Sciatic nerve (tissue), 2 donors: Measurements from ENCODE around the gene FZR1. TPM values are rescaled to one million over a fixed set of nuclear protein-coding genes. Genes with fewer than 3 reads are reported as not detected.

Source experiments
- ATAC-seq: fragments of 200-7000 bp; cut with Tn5 transposase; one replicate; pipeline ENCODE4 v1.9.1; 2020; ENCODE audit warnings: mild to moderate bottlenecking, moderate library complexity
- DNase-seq: peaks from one replicate; pipeline ENCODE4 v3.0.0-alpha.2; 2020; ENCODE audit warnings: low spot score
- intact Hi-C: fragments of 100-400 bp; cut with DNase I; formaldehyde crosslinking; loops from one replicate; pipeline ENCODE4 v1.14.2; 2022
- total RNA-seq: library from RNA; stranded (reverse); fragmentation: NEBNext Ultra II Directional; extraction: Animal tissue kit (Norgen Biotek cat#: 25700); gene quantifications from one replicate; pipeline ENCODE4 v1.2.1, GENCODE V29; 2021
- donor health status: DM: no; HTN: no; CAD: no.
- donor health status: DM: no; HTN: no; CAD: no.

FZR1 gene
- total RNA-seq, 1 donor from 2014 or later: 46.1 TPM

GRCh38 chr19:3536429-3537100, 30.5 kb downstream of the FZR1 start:
- intact Hi-C loops: no loop called here
- peak; percentile 77 for DNase-seq
- ATAC-seq: peak; percentile 87

DNA sequence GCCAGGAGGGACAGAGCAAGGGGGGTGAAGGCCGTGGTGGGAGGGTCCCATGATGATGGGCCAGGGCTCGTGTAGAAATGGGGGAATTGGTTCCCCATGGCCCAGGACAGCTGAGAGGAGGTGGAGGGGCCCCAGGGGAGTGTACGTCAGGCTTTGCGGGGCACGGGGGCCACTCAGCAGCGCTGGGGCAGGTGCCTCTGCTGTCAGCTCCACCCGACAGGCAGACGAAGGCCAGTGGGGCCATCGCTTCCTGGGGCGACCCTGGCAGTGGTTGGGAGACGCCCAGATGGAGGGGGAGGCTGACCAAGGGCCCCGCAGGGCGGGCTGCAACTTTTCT, 31.0 kb downstream of the FZR1 start:
- DNase-seq: no peak
- intact Hi-C loops: no loop called here
- ATAC-seq: peak; percentile 34

GRCh38 chr19:3537438-3538240, 31.5 kb downstream of the FZR1 start:
- DNase-seq: no peak

GRCh38 chr19:3538258-3538929, 32.3 kb downstream of the FZR1 start:
- ATAC-seq: no peak
- DNase-seq: no peak
- intact Hi-C loops: no loop called here

More at GRCh38 chr19:3537438-3538240, 31.5 kb downstream of the FZR1 start:
- peak; percentile 3 for ATAC-seq
- intact Hi-C loops: no loop called here

GRCh38 chr19:3538965-3539755, 33.0 kb downstream of the FZR1 start, which contains the start of gene TEKTIP1:
Gene TEKTIP1, plus strand, starts transcription at chr19:3539174. Its CDS starts 4 bp downstream, at chr19:3539178.
- no peak for DNase-seq
- intact Hi-C loops: no loop called here
- no peak for ATAC-seq

DNA sequence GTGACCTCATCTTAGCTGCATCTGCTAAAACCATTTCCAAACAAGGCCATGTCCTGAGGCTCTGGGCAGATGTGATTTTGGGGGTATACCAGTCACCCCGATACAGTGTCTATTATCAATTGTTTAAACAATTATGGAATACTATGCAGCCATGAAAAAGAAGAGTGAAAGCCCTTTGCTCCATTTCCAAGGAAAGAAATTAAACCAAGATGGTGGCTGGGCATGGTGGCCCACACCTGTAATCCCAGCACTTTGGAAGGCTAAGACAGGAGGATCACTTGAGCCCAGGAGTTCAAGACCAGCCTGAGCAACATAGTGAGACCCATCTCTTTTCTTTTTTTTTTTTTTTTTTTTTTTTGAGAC, 33.6 kb downstream of the FZR1 start:
- intact Hi-C loops: loop anchor here (10.0 kb wide), 1 partner anchor 75 kb away; no protein-coding TSS in a partner anchor
- DNase-seq (no peak), ATAC-seq (no peak)

GRCh38 chr19:3543150-3544057, 37.3 kb downstream of the FZR1 start:
- intact Hi-C loops: loop anchor here (10.0 kb wide), 1 partner anchor 71 kb away; no protein-coding TSS in a partner anchor
- DNase-seq (no peak), ATAC-seq (no peak)

DNA sequence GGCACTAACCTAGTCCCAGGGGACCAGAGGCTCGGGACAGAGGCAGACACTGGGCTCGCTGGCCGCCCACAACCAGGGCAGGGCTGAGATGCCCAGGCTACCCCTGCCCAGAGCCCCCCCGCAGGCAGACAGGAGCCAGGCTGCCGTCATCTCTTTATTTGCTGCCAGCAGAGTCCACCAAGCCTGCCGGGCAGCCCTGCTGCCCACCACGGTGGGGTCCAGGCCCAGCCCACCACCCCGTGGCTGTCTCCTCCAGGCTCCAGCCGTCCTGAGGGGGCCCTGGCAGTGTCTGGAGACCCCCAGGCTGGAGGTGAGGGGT, 37.9 kb downstream of the FZR1 start:
- ATAC-seq (no peak), DNase-seq (no peak)
- intact Hi-C loops: loop anchor here (10.0 kb wide), 1 partner anchor 71 kb away; no protein-coding TSS in a partner anchor

DNA sequence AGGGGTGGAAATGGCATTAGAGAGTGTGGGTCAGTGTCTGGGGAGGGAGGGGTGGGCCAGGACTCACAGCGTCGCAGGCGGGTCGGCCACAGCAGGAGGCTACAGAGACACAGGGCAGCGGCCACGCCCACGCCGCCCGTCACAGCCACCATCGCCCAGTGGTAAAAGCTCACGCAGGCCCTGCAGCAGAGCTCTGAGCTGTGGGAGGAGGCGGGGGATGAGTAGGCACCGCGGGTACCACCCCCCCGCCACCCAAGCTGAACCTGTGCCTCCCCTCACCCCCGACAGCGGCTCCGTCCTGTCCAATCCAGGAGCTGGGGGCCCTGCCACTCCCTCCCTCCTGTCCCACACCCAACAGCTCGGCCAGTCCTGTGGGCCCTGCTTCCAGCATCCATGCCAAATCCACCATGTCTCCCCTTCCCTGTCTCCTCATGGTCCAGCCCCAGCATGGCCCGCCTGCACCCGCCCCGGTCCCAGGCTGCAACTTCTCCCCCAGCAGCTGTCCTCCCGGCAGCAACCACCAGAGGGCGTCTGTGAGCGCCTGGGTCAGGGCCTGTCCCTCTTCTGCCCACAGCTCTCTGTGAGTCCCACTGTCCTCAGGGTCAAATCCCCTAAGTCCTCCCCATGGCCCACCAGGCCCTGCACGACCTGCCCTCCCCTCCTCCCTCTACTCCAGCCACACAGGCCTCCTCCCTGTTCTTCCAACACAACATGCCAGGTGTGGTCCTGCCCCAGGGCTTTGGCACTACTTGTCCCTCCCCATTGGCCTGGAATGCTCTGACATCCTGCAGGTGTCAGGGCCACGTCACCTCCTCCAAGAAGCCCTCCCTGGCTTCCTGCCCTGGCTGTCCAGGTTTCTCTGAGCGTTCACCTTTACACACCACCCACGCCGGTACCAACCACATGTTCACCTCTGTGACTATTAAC, 38.9 kb downstream of the FZR1 start:
- intact Hi-C loops: loop anchor here (10.0 kb wide), 1 partner anchor 70 kb away; no protein-coding TSS in a partner anchor
- peak; percentile 59 for ATAC-seq
- peak; percentile 88 for DNase-seq

DNA sequence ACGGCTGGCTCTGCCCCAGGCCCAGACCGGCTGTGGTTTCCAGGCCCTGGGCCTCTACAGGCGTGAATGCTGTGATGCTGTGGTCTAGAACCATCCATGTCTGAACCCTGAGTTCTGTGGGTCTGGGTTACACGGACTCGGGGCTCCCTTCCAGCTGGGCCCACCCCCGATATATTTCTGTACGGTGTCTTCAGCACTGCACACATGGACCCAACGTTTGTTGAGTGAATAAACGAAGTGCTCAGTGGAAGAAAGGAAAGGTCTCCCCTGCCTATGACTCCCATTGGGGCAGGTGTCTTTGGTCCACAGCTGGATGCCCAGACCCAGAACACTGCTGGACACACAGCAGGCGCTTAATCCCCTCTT, 39.5 kb downstream of the FZR1 start:
- intact Hi-C loops: loop anchor here (10.0 kb wide), 1 partner anchor 69 kb away; no protein-coding TSS in a partner anchor
- DNase-seq (no peak), ATAC-seq (no peak)

DNA sequence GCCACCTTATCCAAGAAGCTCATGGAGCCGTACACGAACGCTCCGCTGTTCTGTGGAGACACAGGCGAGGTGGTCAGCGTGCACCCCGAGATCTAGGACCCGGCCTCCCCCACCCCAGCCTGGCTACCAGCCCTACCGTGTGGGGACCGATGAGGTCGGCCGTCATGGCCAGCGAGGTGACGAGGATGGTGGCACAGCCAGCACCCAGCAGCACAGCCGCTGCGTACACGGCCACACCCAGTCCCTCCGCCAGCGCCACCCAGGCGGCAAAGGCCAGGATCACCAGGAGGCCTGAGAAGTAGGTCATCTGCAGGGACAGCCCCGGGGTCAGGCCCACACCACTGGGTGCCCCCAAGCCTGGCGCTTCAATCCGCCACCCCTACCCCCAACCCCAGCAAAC, 40.0 kb downstream of the FZR1 start:
- intact Hi-C loops: loop anchor here (10.0 kb wide), 1 partner anchor 69 kb away; no protein-coding TSS in a partner anchor

GRCh38 chr19:3547301-3547731, 41.2 kb downstream of the FZR1 start:
- ATAC-seq (no peak), DNase-seq (no peak)
- intact Hi-C loops: loop anchor here (10.0 kb wide), 1 partner anchor 67 kb away; no protein-coding TSS in a partner anchor

More for the DNA sequence above, 40.0 kb downstream of the FZR1 start:
- DNase-seq (no peak), ATAC-seq (no peak)

GRCh38 chr19:3547767-3548282, 41.7 kb downstream of the FZR1 start:
- intact Hi-C loops: loop anchor here (10.0 kb wide), 1 partner anchor 67 kb away; no protein-coding TSS in a partner anchor
- no peak for ATAC-seq
- no peak for DNase-seq

- intact Hi-C loops: loop anchor here (10.0 kb wide), 1 partner anchor 66 kb away; no protein-coding TSS in a partner anchor
- no peak for ATAC-seq
- no peak for DNase-seq
Observed at GRCh38 chr19:3548606-3549005, 42.5 kb downstream of the FZR1 start.

- no peak for ATAC-seq
- no peak for DNase-seq
- intact Hi-C loops: loop anchor here (10.0 kb wide), 1 partner anchor 65 kb away; no protein-coding TSS in a partner anchor
Observed at GRCh38 chr19:3549816-3550215, 43.7 kb downstream of the FZR1 start.

GRCh38 chr19:3550947-3551791, 45.1 kb downstream of the FZR1 start:
- no peak for DNase-seq
- no peak for ATAC-seq
- intact Hi-C loops: no loop called here
